Glutamatergic neuron (in vitro differentiated cells): ENCODE results near the gene OPRM1. TPM values are rescaled to one million over a fixed set of nuclear protein-coding genes. Genes with fewer than 3 reads are reported as not detected.

ENCODE experiments used
- DNase-seq: peaks from one replicate; pipeline ENCODE4 v3.0.0; 2022
- H3K27ac Mint-ChIP-seq: one replicate; pipeline ENCODE4 v1.8.0; 2020; ENCODE audit warnings: mild to moderate bottlenecking, mixed read lengths, inconsistent platforms; ENCODE audit not compliant: unreplicated experiment
- H3K27me3 Mint-ChIP-seq: one replicate; pipeline ENCODE4 v1.8.0; 2020; ENCODE audit warnings: mild to moderate bottlenecking, moderate library complexity, mixed read lengths, inconsistent platforms; ENCODE audit not compliant: unreplicated experiment
- H3K36me3 Mint-ChIP-seq: one replicate; pipeline ENCODE4 v1.8.0; 2020; ENCODE audit warnings: mild to moderate bottlenecking, mixed read lengths, inconsistent platforms; ENCODE audit not compliant: unreplicated experiment
- H3K4me1 Mint-ChIP-seq: one replicate; pipeline ENCODE4 v1.8.0; 2020; ENCODE audit warnings: mild to moderate bottlenecking, low read depth, mixed read lengths, inconsistent platforms; ENCODE audit not compliant: unreplicated experiment
- H3K4me3 Mint-ChIP-seq: one replicate; pipeline ENCODE4 v1.8.0; 2020; ENCODE audit warnings: mild to moderate bottlenecking, mixed read lengths, inconsistent platforms; ENCODE audit not compliant: unreplicated experiment
- H3K9me3 Mint-ChIP-seq: one replicate; pipeline ENCODE4 v1.8.0; 2020; ENCODE audit warnings: mild to moderate bottlenecking, moderate library complexity, mixed read lengths, inconsistent platforms; ENCODE audit not compliant: unreplicated experiment
- total RNA-seq: library from RNA; stranded (reverse); fragmentation: NEBNext Ultra II Directional; extraction: Animal tissue kit (Norgen Biotek cat#: 25700); gene quantifications from one replicate; pipeline ENCODE4 v1.2.1, GENCODE V29; 2021; ENCODE audit not compliant: unreplicated experiment
- TF ChIP-seq, protein P1 (sequence below): fragments of 200-600 bp; sonication (generic); IDR thresholded peaks from one replicate; pipeline ENCODE4 v1.5.0; 2021; ENCODE audit not compliant: partially characterized antibody, unreplicated experiment

Gene OPRM1
- total RNA-seq, 1 donor from 2014 or later, result not detected

- Mint-ChIP-seq H3K9me3 (no peaks in the 10 kb centered on the region), H3K27ac (no peak overlapping the region), H3K4me3 (no peak overlapping the region), H3K36me3 (no peaks in the 10 kb centered on the region), H3K27me3 (no peaks in the 10 kb centered on the region), H3K4me1 (peaks cover 5% of the 10 kb centered on the region)
- DNase-seq, result no peak
- TF ChIP-seq, protein P1, sequence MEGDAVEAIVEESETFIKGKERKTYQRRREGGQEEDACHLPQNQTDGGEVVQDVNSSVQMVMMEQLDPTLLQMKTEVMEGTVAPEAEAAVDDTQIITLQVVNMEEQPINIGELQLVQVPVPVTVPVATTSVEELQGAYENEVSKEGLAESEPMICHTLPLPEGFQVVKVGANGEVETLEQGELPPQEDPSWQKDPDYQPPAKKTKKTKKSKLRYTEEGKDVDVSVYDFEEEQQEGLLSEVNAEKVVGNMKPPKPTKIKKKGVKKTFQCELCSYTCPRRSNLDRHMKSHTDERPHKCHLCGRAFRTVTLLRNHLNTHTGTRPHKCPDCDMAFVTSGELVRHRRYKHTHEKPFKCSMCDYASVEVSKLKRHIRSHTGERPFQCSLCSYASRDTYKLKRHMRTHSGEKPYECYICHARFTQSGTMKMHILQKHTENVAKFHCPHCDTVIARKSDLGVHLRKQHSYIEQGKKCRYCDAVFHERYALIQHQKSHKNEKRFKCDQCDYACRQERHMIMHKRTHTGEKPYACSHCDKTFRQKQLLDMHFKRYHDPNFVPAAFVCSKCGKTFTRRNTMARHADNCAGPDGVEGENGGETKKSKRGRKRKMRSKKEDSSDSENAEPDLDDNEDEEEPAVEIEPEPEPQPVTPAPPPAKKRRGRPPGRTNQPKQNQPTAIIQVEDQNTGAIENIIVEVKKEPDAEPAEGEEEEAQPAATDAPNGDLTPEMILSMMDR, result no peak
Observed at GRCh38 chr6:154230910-154231595, 192.0 kb downstream of the OPRM1 start.

- no peak overlapping the region for H3K27ac Mint-ChIP-seq
Observed at GRCh38 chr6:154232013-154232910, 193.2 kb downstream of the OPRM1 start.

DNA sequence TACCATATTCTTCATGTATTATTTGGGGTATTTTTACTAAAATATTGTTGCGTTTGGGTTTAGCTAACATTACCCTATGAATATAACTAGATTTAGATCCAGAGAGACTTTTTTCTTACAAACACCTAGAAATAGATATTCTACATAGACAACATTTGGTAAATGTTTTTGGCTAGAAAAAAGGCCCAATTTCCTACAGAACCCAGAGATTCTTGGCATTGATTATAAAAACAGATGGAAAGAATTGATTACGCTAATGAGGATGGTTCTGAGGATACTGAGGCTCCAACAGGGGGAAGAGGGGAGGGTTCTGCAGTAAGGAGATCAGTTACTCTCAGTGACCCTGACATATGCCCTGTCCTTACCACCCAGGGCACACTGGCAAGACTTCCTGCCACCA, 194.3 kb downstream of the OPRM1 start:
- Mint-ChIP-seq H3K9me3 (no peaks in the 10 kb centered on the region), H3K4me1 (peaks cover 10% of the 10 kb centered on the region), H3K27ac (no peak overlapping the region), H3K27me3 (no peaks in the 10 kb centered on the region), H3K36me3 (no peaks in the 10 kb centered on the region), H3K4me3 (no peak overlapping the region)
- no peak for DNase-seq
- TF ChIP-seq, protein P1, result no peak

More at GRCh38 chr6:154232013-154232910, 193.2 kb downstream of the OPRM1 start:
- TF ChIP-seq, protein P1, result no peak
- DNase-seq, result no peak
- H3K27me3 Mint-ChIP-seq, result no peaks in the 10 kb centered on the region
- no peaks in the 10 kb centered on the region for H3K9me3 Mint-ChIP-seq
- peaks cover 10% of the 10 kb centered on the region for H3K4me1 Mint-ChIP-seq
- H3K36me3 Mint-ChIP-seq, result no peaks in the 10 kb centered on the region
- no peak overlapping the region for H3K4me3 Mint-ChIP-seq

DNA sequence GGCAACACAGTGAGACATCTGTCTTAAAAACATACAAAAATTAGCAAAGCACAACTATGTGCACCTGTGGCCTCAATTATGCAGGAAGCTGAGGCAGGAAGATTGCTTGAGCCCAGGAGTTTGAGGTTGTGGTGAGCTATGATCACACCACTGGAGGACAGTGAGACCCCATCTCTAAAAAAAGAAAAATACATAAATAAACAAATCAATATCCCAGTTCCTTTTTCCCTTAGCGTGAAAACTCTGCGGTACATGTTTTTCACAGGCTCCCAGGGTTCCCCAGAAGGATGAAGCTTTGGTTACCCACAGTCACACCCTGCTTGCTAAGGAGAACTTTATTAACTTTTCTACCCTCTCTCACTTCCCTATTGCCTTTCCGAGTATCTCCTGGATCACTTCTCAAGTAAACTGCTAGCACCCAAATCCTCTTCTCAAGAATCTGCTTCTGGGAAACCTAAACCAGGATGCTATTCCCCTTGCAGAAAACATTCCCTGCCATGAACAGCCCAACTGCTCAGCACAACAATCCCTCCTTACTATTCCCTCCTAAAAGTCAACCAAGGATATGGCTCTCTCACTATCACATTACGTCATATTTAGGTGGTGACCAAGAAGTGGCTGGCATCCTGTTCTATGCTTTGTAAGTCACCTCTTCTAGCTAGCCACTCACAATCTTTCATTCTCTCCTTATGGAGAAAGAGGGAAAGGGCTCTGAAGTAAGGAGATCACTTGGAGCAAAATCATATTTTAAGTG, 195.2 kb downstream of the OPRM1 start:
- DNase-seq, result no peak
- Mint-ChIP-seq H3K27me3 (no peaks in the 10 kb centered on the region), H3K4me1 (peaks cover 10% of the 10 kb centered on the region), H3K27ac (no peak overlapping the region), H3K36me3 (no peaks in the 10 kb centered on the region), H3K9me3 (no peaks in the 10 kb centered on the region), H3K4me3 (no peak overlapping the region)
- TF ChIP-seq, protein P1, result no peak
